Osteocyte (in vitro differentiated cells): ENCODE results near the gene XPA. TPM values are rescaled to one million over a fixed set of nuclear protein-coding genes. Genes with fewer than 3 reads are reported as not detected.

Experiments used
- DNase-seq: peaks from one replicate; pipeline ENCODE4 v3.0.0; 2021; ENCODE audit warnings: mixed read lengths; ENCODE audit not compliant: unreplicated experiment; ENCODE audit errors: extremely low spot score
- H3K27ac Mint-ChIP-seq: one replicate; pipeline ENCODE4 v1.8.0; 2021; ENCODE audit warnings: mild to moderate bottlenecking, mixed read lengths; ENCODE audit not compliant: unreplicated experiment
- H3K27me3 Mint-ChIP-seq: one replicate; pipeline ENCODE4 v1.8.0; 2021; ENCODE audit warnings: mixed read lengths; ENCODE audit not compliant: unreplicated experiment
- H3K36me3 Mint-ChIP-seq: one replicate; pipeline ENCODE4 v1.8.0; 2021; ENCODE audit warnings: mixed read lengths; ENCODE audit not compliant: unreplicated experiment
- H3K4me1 Mint-ChIP-seq: one replicate; pipeline ENCODE4 v1.8.0; 2021; ENCODE audit warnings: mixed read lengths; ENCODE audit not compliant: unreplicated experiment
- H3K4me3 Mint-ChIP-seq: one replicate; pipeline ENCODE4 v1.8.0; 2021; ENCODE audit warnings: mild to moderate bottlenecking, moderate library complexity, mixed read lengths; ENCODE audit not compliant: unreplicated experiment
- H3K9me3 Mint-ChIP-seq: one replicate; pipeline ENCODE4 v1.8.0; 2021; ENCODE audit warnings: mixed read lengths; ENCODE audit not compliant: unreplicated experiment
- total RNA-seq: library from RNA; stranded (reverse); gene quantifications from 2 replicates; pipeline ENCODE4 v1.2.1, GENCODE V29; 2021
- TF ChIP-seq, protein P1 (sequence below): fragments of 200-600 bp; sonication (generic); IDR thresholded peaks from 2 replicates; pipeline ENCODE4 v1.5.0; 2021; ENCODE audit warnings: antibody characterized with exemption, mild to moderate bottlenecking, moderate library complexity

Gene XPA
- total RNA-seq, 1 donor from 2014 or later: 10.1 TPM

DNA sequence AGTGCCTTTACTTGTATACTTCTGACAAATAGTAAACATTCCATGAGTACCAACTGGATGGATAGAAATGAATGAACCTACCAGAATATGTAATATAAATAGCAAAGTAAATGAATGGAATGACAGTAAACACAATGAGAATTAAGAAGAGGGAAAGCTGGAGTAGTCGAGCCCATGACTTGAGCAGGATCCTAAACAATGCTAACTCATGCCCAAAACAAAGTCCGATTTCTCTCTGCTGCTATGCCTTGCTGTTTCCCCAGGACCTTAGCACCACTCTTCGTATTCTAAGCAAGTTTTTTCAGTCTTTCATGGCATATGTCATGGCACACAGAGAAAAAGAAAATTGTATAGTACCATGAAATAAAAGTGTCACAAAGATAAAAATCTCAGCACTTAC is 1.8 kb downstream of the XPA start:
- no peak overlapping the region for H3K27ac Mint-ChIP-seq
- DNase-seq: no peak
- H3K4me3 Mint-ChIP-seq: peak overlapping the region; percentile 93
- H3K27me3 Mint-ChIP-seq: no peaks in the 10 kb centered on the region
- no peaks in the 10 kb centered on the region for H3K9me3 Mint-ChIP-seq
- TF ChIP-seq, protein P1, sequence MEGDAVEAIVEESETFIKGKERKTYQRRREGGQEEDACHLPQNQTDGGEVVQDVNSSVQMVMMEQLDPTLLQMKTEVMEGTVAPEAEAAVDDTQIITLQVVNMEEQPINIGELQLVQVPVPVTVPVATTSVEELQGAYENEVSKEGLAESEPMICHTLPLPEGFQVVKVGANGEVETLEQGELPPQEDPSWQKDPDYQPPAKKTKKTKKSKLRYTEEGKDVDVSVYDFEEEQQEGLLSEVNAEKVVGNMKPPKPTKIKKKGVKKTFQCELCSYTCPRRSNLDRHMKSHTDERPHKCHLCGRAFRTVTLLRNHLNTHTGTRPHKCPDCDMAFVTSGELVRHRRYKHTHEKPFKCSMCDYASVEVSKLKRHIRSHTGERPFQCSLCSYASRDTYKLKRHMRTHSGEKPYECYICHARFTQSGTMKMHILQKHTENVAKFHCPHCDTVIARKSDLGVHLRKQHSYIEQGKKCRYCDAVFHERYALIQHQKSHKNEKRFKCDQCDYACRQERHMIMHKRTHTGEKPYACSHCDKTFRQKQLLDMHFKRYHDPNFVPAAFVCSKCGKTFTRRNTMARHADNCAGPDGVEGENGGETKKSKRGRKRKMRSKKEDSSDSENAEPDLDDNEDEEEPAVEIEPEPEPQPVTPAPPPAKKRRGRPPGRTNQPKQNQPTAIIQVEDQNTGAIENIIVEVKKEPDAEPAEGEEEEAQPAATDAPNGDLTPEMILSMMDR: no peak
- H3K4me1 Mint-ChIP-seq: peaks cover 35% of the 10 kb centered on the region
- peaks cover 8% of the 10 kb centered on the region for H3K36me3 Mint-ChIP-seq

DNA sequence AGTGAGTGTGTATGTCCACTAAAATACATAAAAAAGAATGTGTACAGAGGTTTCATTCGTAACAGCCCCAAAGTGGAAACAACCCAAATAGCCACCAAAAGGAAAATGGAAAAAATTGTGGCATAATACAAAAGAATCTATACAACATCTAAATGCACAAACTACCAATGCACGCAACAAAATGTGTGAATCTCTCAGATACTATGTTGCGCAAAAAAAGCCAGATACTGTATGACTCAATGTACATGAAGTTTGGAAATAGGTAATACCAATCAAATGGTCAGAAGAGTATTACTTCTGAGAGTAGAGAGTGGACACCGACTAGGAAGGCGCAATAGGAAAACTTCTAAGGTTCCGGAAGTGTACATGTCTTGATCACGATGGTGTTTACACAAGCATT is 2.4 kb downstream of the XPA start:
- no peak for DNase-seq
- Mint-ChIP-seq H3K4me3 (no peak overlapping the region), H3K4me1 (peaks cover 39% of the 10 kb centered on the region), H3K9me3 (no peaks in the 10 kb centered on the region), H3K27ac (no peak overlapping the region), H3K36me3 (peaks cover 12% of the 10 kb centered on the region), H3K27me3 (no peaks in the 10 kb centered on the region)
- TF ChIP-seq, protein P1: no peak

DNA sequence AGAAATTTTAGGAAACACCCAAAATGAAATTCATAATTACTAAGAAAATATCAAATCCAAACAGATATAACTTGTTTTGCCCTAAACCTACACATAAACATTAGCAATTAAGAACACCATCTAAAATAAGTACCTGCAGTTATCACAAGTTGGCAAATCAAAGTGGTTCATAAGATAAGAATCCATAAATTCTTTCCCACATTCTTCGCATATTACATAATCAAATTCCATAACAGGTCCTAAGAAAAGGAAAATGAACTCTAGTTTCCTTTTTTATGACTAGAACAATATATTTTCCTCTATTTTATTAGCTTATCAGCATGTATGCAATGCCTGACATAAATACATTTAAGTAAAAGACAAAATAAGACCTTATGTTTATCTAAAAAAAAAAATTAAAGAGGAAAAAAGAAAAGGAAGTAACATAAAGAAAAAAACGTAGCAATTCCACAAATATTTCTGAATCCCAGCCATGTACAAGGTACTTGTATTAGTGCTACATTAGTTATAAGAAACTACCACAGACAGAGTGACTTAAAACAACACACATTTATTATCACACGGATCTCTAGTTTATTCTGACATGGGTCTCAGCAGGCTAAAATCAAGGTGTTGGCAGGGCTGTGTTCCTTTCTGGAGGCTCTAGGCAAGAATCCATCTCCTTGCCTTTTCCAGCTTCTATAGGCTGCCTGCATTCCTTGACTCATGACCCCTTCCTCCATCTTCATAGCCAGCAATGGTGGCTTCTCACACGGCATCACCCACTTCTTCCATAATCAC is 7.5 kb downstream of the XPA start:
- no peak overlapping the region for H3K4me3 Mint-ChIP-seq

DNA sequence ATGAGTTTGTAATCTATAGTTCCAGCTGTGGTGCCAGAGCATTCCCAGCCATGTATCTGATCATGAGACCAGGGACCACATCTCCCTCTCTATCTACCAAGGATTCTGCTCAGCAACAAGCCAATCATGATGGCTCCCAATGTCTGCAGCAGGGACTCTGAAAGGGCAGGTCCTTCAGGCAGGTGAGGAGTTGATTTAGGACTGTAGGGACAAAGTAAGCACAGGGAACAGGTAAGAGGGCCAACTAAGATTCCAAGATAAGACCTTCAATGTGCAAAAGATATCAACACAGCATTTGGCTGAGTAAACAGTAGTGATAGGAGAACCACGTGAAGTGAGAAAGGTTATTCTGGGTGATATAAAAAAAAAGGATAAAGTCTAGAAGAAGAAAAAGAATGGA is 8.5 kb downstream of the XPA start:
- H3K4me1 Mint-ChIP-seq: peaks cover 11% of the 10 kb centered on the region
- TF ChIP-seq, protein P1: no peak
- H3K27me3 Mint-ChIP-seq: no peaks in the 10 kb centered on the region
- peaks cover 45% of the 10 kb centered on the region for H3K36me3 Mint-ChIP-seq
- no peak for DNase-seq
- H3K27ac Mint-ChIP-seq: no peak overlapping the region
- no peaks in the 10 kb centered on the region for H3K9me3 Mint-ChIP-seq
- H3K4me3 Mint-ChIP-seq: no peak overlapping the region

More for the DNA sequence above, 7.5 kb downstream of the XPA start:
- Mint-ChIP-seq H3K27ac (peak overlapping the region; percentile 15), H3K36me3 (peaks cover 37% of the 10 kb centered on the region), H3K9me3 (no peaks in the 10 kb centered on the region), H3K4me1 (peaks cover 20% of the 10 kb centered on the region), H3K27me3 (no peaks in the 10 kb centered on the region)
- TF ChIP-seq, protein P1: no peak
- no peak for DNase-seq

DNA sequence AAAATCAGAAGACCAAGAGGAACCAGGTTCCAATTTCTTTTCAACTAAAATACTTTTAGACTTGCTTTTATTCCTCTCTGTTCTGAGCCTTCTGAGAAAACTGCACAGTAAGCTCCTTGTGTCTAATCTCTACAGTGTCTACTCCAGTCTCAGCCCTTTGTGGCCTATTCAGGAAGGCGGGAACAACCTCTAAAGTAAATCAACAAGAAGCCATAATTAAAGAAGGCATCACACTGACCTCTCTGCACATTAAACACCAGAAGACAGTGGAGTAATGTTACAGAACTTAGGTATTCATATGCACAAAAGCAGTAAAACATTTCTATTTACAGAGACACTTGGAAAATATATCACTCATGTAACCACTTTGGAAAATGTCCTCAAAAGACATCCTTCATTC is 14.9 kb downstream of the XPA start:
- Mint-ChIP-seq H3K9me3 (no peaks in the 10 kb centered on the region), H3K4me3 (no peak overlapping the region), H3K4me1 (no peaks in the 10 kb centered on the region), H3K27me3 (no peaks in the 10 kb centered on the region), H3K27ac (no peak overlapping the region), H3K36me3 (peaks cover 46% of the 10 kb centered on the region)
- DNase-seq: no peak
- TF ChIP-seq, protein P1: no peak
